ENCODE results near the gene RPL28. TPM values are rescaled to one million over a fixed set of nuclear protein-coding genes. Genes with fewer than 3 reads are reported as not detected.

Gene RPL28
- total RNA-seq, 1 experiment from 2014 or later, result 2,505 TPM

DNA sequence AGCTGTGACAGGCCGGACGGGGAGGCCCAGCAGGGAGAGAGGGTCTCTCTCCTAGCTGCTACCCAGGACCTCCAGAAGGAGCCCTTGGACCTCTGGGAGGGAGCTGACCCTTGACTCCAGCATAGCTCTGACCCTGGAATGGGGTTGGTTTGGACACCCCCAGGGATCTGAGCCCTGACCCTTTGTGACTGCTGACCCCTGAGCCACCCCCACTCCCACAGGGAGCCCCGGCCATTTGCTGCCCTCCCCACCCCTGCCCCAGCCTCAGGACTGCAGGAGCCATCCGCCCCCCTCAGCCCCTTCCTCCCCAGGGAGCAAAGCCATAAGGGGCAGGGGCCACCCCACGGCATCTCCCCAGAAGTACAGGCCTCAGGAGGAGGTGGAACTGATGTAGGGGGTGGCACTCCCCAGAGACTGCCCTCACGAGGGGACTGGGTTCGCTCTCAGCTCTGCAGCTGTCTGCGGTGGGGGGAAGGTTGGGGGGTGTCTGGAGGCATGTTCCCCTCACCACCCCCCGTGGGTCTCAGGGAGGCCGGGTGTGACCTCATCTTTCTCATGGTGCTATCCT is 38.2 kb upstream of the RPL28 start:
- ATAC-seq (no peak), DNase-seq (ENCODE audit: low spot score) (no peak)
- Mint-ChIP-seq H3K9me3 (no peaks in the 10 kb centered on the region), H3K27ac (peak overlapping the region; percentile 96), H3K4me1 (peaks cover 49% of the 10 kb centered on the region), H3K36me3 (peaks cover 22% of the 10 kb centered on the region), H3K4me3 (peak overlapping the region; percentile 52), H3K27me3 (ENCODE audit: low read depth) (peaks cover 22% of the 10 kb centered on the region)
- ChIA-PET CTCF (interaction anchor here (1.0 to 3.4 kb wide), 5 partner anchors 9 to 187 kb away, joined by 3 to 30 read pairs (median 4); partner anchors contain the start of genes IL11 and KMT5C), POLR2A (interaction anchor here (0.5 to 3.7 kb wide), 4 partner anchors 9 to 45 kb away, joined by 3 to 28 read pairs (median 11); partner anchors contain the start of gene KMT5C)
- TF ChIP-seq, protein P1, sequence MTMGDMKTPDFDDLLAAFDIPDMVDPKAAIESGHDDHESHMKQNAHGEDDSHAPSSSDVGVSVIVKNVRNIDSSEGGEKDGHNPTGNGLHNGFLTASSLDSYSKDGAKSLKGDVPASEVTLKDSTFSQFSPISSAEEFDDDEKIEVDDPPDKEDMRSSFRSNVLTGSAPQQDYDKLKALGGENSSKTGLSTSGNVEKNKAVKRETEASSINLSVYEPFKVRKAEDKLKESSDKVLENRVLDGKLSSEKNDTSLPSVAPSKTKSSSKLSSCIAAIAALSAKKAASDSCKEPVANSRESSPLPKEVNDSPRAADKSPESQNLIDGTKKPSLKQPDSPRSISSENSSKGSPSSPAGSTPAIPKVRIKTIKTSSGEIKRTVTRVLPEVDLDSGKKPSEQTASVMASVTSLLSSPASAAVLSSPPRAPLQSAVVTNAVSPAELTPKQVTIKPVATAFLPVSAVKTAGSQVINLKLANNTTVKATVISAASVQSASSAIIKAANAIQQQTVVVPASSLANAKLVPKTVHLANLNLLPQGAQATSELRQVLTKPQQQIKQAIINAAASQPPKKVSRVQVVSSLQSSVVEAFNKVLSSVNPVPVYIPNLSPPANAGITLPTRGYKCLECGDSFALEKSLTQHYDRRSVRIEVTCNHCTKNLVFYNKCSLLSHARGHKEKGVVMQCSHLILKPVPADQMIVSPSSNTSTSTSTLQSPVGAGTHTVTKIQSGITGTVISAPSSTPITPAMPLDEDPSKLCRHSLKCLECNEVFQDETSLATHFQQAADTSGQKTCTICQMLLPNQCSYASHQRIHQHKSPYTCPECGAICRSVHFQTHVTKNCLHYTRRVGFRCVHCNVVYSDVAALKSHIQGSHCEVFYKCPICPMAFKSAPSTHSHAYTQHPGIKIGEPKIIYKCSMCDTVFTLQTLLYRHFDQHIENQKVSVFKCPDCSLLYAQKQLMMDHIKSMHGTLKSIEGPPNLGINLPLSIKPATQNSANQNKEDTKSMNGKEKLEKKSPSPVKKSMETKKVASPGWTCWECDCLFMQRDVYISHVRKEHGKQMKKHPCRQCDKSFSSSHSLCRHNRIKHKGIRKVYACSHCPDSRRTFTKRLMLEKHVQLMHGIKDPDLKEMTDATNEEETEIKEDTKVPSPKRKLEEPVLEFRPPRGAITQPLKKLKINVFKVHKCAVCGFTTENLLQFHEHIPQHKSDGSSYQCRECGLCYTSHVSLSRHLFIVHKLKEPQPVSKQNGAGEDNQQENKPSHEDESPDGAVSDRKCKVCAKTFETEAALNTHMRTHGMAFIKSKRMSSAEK (CRISPR knock-in tag; IDR thresholded peaks at IDR 0.05; ENCODE audit: borderline replicate concordance), result no peak
- TF ChIP-seq, protein P2, sequence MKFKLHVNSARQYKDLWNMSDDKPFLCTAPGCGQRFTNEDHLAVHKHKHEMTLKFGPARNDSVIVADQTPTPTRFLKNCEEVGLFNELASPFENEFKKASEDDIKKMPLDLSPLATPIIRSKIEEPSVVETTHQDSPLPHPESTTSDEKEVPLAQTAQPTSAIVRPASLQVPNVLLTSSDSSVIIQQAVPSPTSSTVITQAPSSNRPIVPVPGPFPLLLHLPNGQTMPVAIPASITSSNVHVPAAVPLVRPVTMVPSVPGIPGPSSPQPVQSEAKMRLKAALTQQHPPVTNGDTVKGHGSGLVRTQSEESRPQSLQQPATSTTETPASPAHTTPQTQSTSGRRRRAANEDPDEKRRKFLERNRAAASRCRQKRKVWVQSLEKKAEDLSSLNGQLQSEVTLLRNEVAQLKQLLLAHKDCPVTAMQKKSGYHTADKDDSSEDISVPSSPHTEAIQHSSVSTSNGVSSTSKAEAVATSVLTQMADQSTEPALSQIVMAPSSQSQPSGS (CRISPR knock-in tag; IDR thresholded peaks at IDR 0.05; ENCODE audit: borderline replicate concordance, low read depth), result no peak
- TF ChIP-seq CBFB (CRISPR knock-in tag; IDR thresholded peaks at IDR 0.05; ENCODE audit: low read depth) (no peak), GABPB1 (CRISPR knock-in tag; IDR thresholded peaks at IDR 0.05) (no peak), RELA (CRISPR knock-in tag; IDR thresholded peaks at IDR 0.05; ENCODE audit: borderline replicate concordance) (no peak), SP1 (CRISPR knock-in tag; conservative IDR thresholded peaks at IDR 0.05) (no peak), SOX15 (CRISPR knock-in tag; IDR thresholded peaks at IDR 0.05) (no peak), JUN (CRISPR knock-in tag; IDR thresholded peaks at IDR 0.05) (no peak), RORB (CRISPR knock-in tag; IDR thresholded peaks at IDR 0.05) (no peak), NFE2L1 (CRISPR knock-in tag; IDR thresholded peaks at IDR 0.05) (no peak), TP53 (CRISPR knock-in tag; IDR thresholded peaks at IDR 0.05) (no peak)
- TF ChIP-seq, protein P3, sequence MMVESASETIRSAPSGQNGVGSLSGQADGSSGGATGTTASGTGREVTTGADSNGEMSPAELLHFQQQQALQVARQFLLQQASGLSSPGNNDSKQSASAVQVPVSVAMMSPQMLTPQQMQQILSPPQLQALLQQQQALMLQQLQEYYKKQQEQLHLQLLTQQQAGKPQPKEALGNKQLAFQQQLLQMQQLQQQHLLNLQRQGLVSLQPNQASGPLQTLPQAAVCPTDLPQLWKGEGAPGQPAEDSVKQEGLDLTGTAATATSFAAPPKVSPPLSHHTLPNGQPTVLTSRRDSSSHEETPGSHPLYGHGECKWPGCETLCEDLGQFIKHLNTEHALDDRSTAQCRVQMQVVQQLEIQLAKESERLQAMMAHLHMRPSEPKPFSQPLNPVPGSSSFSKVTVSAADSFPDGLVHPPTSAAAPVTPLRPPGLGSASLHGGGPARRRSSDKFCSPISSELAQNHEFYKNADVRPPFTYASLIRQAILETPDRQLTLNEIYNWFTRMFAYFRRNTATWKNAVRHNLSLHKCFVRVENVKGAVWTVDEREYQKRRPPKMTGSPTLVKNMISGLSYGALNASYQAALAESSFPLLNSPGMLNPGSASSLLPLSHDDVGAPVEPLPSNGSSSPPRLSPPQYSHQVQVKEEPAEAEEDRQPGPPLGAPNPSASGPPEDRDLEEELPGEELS (CRISPR knock-in tag; IDR thresholded peaks at IDR 0.05), result no peak
- TF ChIP-seq, protein P4, sequence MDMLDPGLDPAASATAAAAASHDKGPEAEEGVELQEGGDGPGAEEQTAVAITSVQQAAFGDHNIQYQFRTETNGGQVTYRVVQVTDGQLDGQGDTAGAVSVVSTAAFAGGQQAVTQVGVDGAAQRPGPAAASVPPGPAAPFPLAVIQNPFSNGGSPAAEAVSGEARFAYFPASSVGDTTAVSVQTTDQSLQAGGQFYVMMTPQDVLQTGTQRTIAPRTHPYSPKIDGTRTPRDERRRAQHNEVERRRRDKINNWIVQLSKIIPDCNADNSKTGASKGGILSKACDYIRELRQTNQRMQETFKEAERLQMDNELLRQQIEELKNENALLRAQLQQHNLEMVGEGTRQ (CRISPR knock-in tag; IDR thresholded peaks at IDR 0.05), result no peak

DNA sequence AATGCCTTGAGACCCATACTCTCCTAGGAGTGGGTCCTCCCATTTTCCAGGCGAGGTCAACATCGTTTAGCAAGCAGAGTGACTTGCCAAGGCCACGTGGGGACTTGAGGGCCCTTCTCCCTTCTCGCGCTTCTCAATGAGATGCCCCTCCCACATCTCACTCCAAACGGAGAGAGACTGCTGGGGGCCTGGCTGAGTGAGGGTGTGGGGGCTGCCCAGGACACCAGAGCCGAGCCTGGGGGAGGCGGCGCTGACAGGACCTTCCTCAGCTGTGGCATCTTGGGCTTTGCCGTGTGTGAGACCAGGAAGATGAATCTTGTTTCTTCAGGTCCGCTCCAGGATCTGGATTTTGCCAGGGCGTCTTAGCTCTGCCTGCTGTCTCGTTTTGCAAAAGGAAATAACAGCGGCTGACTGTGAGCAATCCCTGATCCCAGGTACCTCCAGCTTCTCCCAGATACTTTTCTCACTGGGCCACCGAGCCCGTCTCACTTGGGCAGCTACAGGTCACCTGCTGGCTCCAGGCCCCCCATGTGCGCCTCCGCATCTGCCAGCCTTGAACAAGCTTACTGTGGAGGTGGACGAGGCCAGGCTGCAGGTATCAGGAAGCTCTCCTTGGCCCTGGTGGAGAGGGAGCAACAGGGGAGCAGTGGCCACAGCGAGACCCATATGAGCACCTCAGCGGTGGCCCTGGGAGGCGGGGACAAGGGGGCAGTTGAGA is 37.3 kb upstream of the RPL28 start:
- peaks cover 32% of the 10 kb centered on the region for H3K27me3 Mint-ChIP-seq (ENCODE audit: low read depth)
- ChIA-PET CTCF (interaction anchor here (0.6 to 3.4 kb wide), 15 partner anchors 8 to 251 kb away, joined by 3 to 30 read pairs (median 4); partner anchors contain the start of genes FIZ1, IL11, KMT5C and TMEM238), POLR2A (interaction anchor here (0.6 to 3.7 kb wide), 11 partner anchors 7 to 128 kb away, joined by 3 to 28 read pairs (median 6); partner anchors contain the start of genes IL11, KMT5C, TMEM238 and ZNF628)
- H3K27ac Mint-ChIP-seq, result peak overlapping the region; percentile 96
- ATAC-seq, result peak; percentile 38
- no peaks in the 10 kb centered on the region for H3K9me3 Mint-ChIP-seq
- peaks cover 14% of the 10 kb centered on the region for H3K36me3 Mint-ChIP-seq
- peaks cover 57% of the 10 kb centered on the region for H3K4me1 Mint-ChIP-seq
- peak overlapping the region; percentile 52 for H3K4me3 Mint-ChIP-seq
- DNase-seq (ENCODE audit: low spot score), result peak; percentile 50
- TF ChIP-seq ZNF423 (CRISPR knock-in tag; IDR thresholded peaks at IDR 0.05), result peak; percentile 95
- no peak for TF ChIP-seq ZNF671 (CRISPR knock-in tag; IDR thresholded peaks at IDR 0.05)
- TF ChIP-seq, protein P5, sequence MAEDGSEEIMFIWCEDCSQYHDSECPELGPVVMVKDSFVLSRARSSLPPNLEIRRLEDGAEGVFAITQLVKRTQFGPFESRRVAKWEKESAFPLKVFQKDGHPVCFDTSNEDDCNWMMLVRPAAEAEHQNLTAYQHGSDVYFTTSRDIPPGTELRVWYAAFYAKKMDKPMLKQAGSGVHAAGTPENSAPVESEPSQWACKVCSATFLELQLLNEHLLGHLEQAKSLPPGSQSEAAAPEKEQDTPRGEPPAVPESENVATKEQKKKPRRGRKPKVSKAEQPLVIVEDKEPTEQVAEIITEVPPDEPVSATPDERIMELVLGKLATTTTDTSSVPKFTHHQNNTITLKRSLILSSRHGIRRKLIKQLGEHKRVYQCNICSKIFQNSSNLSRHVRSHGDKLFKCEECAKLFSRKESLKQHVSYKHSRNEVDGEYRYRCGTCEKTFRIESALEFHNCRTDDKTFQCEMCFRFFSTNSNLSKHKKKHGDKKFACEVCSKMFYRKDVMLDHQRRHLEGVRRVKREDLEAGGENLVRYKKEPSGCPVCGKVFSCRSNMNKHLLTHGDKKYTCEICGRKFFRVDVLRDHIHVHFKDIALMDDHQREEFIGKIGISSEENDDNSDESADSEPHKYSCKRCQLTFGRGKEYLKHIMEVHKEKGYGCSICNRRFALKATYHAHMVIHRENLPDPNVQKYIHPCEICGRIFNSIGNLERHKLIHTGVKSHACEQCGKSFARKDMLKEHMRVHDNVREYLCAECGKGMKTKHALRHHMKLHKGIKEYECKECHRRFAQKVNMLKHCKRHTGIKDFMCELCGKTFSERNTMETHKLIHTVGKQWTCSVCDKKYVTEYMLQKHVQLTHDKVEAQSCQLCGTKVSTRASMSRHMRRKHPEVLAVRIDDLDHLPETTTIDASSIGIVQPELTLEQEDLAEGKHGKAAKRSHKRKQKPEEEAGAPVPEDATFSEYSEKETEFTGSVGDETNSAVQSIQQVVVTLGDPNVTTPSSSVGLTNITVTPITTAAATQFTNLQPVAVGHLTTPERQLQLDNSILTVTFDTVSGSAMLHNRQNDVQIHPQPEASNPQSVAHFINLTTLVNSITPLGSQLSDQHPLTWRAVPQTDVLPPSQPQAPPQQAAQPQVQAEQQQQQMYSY (CRISPR knock-in tag; IDR thresholded peaks at IDR 0.05), result peak; percentile 94
- TF ChIP-seq GABPB1 (CRISPR knock-in tag; IDR thresholded peaks at IDR 0.05), result no peak
- no peak for TF ChIP-seq ATF1 (CRISPR knock-in tag; IDR thresholded peaks at IDR 0.05)
- TF ChIP-seq ZNF232 (CRISPR knock-in tag; IDR thresholded peaks at IDR 0.05), result no peak
- TF ChIP-seq TCF7 (CRISPR knock-in tag; IDR thresholded peaks at IDR 0.05; ENCODE audit: low read depth), result no peak
- TF ChIP-seq, protein P6, sequence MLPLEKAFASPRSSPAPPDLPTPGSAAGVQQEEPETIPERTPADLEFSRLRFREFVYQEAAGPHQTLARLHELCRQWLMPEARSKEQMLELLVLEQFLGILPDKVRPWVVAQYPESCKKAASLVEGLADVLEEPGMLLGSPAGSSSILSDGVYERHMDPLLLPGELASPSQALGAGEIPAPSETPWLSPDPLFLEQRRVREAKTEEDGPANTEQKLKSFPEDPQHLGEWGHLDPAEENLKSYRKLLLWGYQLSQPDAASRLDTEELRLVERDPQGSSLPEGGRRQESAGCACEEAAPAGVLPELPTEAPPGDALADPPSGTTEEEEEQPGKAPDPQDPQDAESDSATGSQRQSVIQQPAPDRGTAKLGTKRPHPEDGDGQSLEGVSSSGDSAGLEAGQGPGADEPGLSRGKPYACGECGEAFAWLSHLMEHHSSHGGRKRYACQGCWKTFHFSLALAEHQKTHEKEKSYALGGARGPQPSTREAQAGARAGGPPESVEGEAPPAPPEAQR (CRISPR knock-in tag; IDR thresholded peaks at IDR 0.05), result 0 out of 2 replicates have a peak, but pooled peaks have one; percentile 34
